Peyer's patch (tissue), 4 donors: ENCODE data around the gene NFASC. TPM values are rescaled to one million over a fixed set of nuclear protein-coding genes. Genes with fewer than 3 reads are reported as not detected.

Experiments
- DNase-seq, 3 donors: peaks; one replicate each; pipeline ENCODE4 v3.0.0-alpha.2; 2017 to 2019
- H3K27ac ChIP-seq, 4 donors: fragments of 200-600 bp; sonication (generic); one replicate each; pipeline ENCODE4 v1.5.1; 2016 to 2019
- H3K27me3 ChIP-seq, 2 donors: fragments of 200-600 bp; sonication (generic); one replicate each; pipeline ENCODE4 v1.5.1; 2019
- H3K36me3 ChIP-seq, 3 donors: fragments of 200-600 bp; sonication (generic); one replicate each; pipeline ENCODE4 v1.5.1; 2016 to 2019
- H3K4me1 ChIP-seq, 4 donors: fragments of 200-600 bp; sonication (generic); one replicate each; pipeline ENCODE4 v1.5.1; 2016 to 2019
- H3K4me3 ChIP-seq, 4 donors: fragments of 200-600 bp; sonication (generic); 1 replicate in 3 of 4; 2 replicates in 1 of 4; pipeline ENCODE4 v1.5.1; 2016 to 2019; ENCODE audit warnings: mild to moderate bottlenecking in 1 of 4
- H3K9me3 ChIP-seq, 4 donors: fragments of 200-600 bp; sonication (generic); one replicate each; pipeline ENCODE4 v1.5.1; 2016 to 2019; ENCODE audit warnings: mild to moderate bottlenecking in 1 of 4
- CTCF ChIP-seq, 6 experiments: fragments of 450-650 bp in 4 of 6; fragments of 200-600 bp in 2 of 6; sonication (generic) in 1 of 6; IDR thresholded peaks; one replicate each; pipeline ENCODE4 v1.5.1; 2017 to 2019; ENCODE audit warnings: antibody characterized with exemption in 6 of 6, mild to moderate bottlenecking in 3 of 6, moderate library complexity in 1 of 6
- POLR2A ChIP-seq, 2 donors: fragments of 450-650 bp; IDR thresholded peaks; one replicate each; pipeline ENCODE4 v1.5.1; 2017; ENCODE audit warnings: antibody characterized with exemption in 2 of 2, mild to moderate bottlenecking in 2 of 2, moderate library complexity in 2 of 2
- total RNA-seq, 4 donors: library from RNA; depleted of rRNA; stranded (reverse); fragments of >200 nt; gene quantifications; one replicate each; pipeline ENCODE4 v1.1.0, GENCODE V29; 2016

Gene NFASC
- total RNA-seq, 4 donors from 2014 or later = 3.2 to 90.0 (median 13.2) TPM

GRCh38 chr1:204990059-204990664, 119.5 kb downstream of the NFASC start:
- TF ChIP-seq CTCF (IDR thresholded peaks at IDR 0.05) (no peak), POLR2A (IDR thresholded peaks at IDR 0.05) (no peak)
- Histone ChIP-seq H3K27me3 (no peaks in the 10 kb centered on the region), H3K36me3 (no peaks in the 10 kb centered on the region), H3K27ac (no peak overlapping the region), H3K4me1 (no peaks in the 10 kb centered on the region), H3K9me3 (no peaks in the 10 kb centered on the region), H3K4me3 (no peak overlapping the region)
- no peak for DNase-seq

- no peak for DNase-seq
- H3K4me1 ChIP-seq = no peaks in the 10 kb centered on the region
- H3K27ac ChIP-seq = no peak overlapping the region
- H3K27me3 ChIP-seq = no peaks in the 10 kb centered on the region
- H3K9me3 ChIP-seq = no peaks in the 10 kb centered on the region
- no peak overlapping the region for H3K4me3 ChIP-seq
- H3K36me3 ChIP-seq = no peaks in the 10 kb centered on the region
- TF ChIP-seq CTCF (IDR thresholded peaks at IDR 0.05) (no peak), POLR2A (IDR thresholded peaks at IDR 0.05) (no peak)
These were observed 120.2 kb downstream of the NFASC start for GRCh38 chr1:204990721-204991341.

- Histone ChIP-seq H3K4me3 (no peak overlapping the region), H3K27ac (no peak overlapping the region)
- no peak for TF ChIP-seq CTCF (IDR thresholded peaks at IDR 0.05)
- no peak for TF ChIP-seq POLR2A (IDR thresholded peaks at IDR 0.05)
These were observed 120.7 kb downstream of the NFASC start for GRCh38 chr1:204991342-204991844.

GRCh38 chr1:204992201-204992997, 121.7 kb downstream of the NFASC start:
- DNase-seq = no peak
- TF ChIP-seq POLR2A (IDR thresholded peaks at IDR 0.05) (no peak), CTCF (IDR thresholded peaks at IDR 0.05) (no peak)
- Histone ChIP-seq H3K27ac (no peak overlapping the region), H3K9me3 (no peaks in the 10 kb centered on the region), H3K4me3 (no peak overlapping the region), H3K4me1 (no peaks in the 10 kb centered on the region), H3K36me3 (no peaks in the 10 kb centered on the region), H3K27me3 (no peaks in the 10 kb centered on the region)

More at GRCh38 chr1:204991342-204991844, 120.7 kb downstream of the NFASC start:
- Histone ChIP-seq H3K9me3 (no peaks in the 10 kb centered on the region), H3K27me3 (no peaks in the 10 kb centered on the region), H3K4me1 (no peaks in the 10 kb centered on the region), H3K36me3 (no peaks in the 10 kb centered on the region)
- no peak for DNase-seq

- H3K4me3 ChIP-seq = no peak overlapping the region
- no peak for DNase-seq
- no peaks in the 10 kb centered on the region for H3K4me1 ChIP-seq
- H3K27ac ChIP-seq = no peak overlapping the region
- no peak for TF ChIP-seq CTCF (IDR thresholded peaks at IDR 0.05)
- TF ChIP-seq POLR2A (IDR thresholded peaks at IDR 0.05) = no peak
- no peaks in the 10 kb centered on the region for H3K9me3 ChIP-seq
- no peaks in the 10 kb centered on the region for H3K36me3 ChIP-seq
- no peaks in the 10 kb centered on the region for H3K27me3 ChIP-seq
These were observed 122.3 kb downstream of the NFASC start for GRCh38 chr1:204992998-204993314.
